Neural cell (in vitro differentiated cells): ENCODE data around the gene ENPP1. TPM values are rescaled to one million over a fixed set of nuclear protein-coding genes. Genes with fewer than 3 reads are reported as not detected.

Experiments used
- H2AFZ ChIP-seq: fragments of 200-600, 300-800 bp; sonication (generic), shearing (Covaris generic); 2 replicates; pipeline ENCODE4 v1.6.0; 2014; ENCODE audit warnings: low read depth, mild to moderate bottlenecking, antibody characterized with exemption, low read length, moderate library complexity
- H3F3A ChIP-seq: fragments of 200-600 bp; shearing (Covaris generic); 2 replicates; pipeline ENCODE4 v1.6.1; 2016; ENCODE audit warnings: mild to moderate bottlenecking, moderate library complexity, mixed read lengths, antibody characterized with exemption, low read length; ENCODE audit not compliant: insufficient read depth, poor library complexity, severe bottlenecking
- H3K27ac ChIP-seq: fragments of 200-600, 300-800 bp; sonication (generic), shearing (Covaris generic); 2 replicates; pipeline ENCODE4 v1.5.1; 2014; ENCODE audit warnings: mild to moderate bottlenecking, low read length, moderate library complexity
- H3K27me3 ChIP-seq: fragments of 300-800, 200-600 bp; sonication (generic), shearing (Covaris generic); 2 replicates; pipeline ENCODE4 v1.6.0; 2014; ENCODE audit warnings: mild to moderate bottlenecking, low read depth, low read length, moderate library complexity; ENCODE audit not compliant: insufficient read depth
- H3K36me3 ChIP-seq: fragments of 300-800, 200-600 bp; sonication (generic), shearing (Covaris generic); 2 replicates; pipeline ENCODE4 v1.5.1; 2014; ENCODE audit warnings: mild to moderate bottlenecking, antibody characterized with exemption, low read length, moderate library complexity; ENCODE audit not compliant: insufficient read depth
- H3K4me2 ChIP-seq: fragments of 300-800, 200-600 bp; sonication (generic), shearing (Covaris generic); 2 replicates; pipeline ENCODE4 v1.6.0; 2014; ENCODE audit warnings: mild to moderate bottlenecking, low read length
- H3K4me3 ChIP-seq: fragments of 300-800, 200-600 bp; sonication (generic), shearing (Covaris generic); 2 replicates; pipeline ENCODE4 v1.5.1; 2014; ENCODE audit warnings: mild to moderate bottlenecking, low read length, moderate library complexity
- H3K79me2 ChIP-seq: fragments of 200-600 bp; shearing (Covaris generic); replicated peaks from 2 replicates; pipeline ENCODE4 v1.6.0; 2014; ENCODE audit warnings: mild to moderate bottlenecking, low read length, moderate library complexity; ENCODE audit not compliant: insufficient read depth
- H3K9ac ChIP-seq: fragments of 300-800, 200-600 bp; sonication (generic), shearing (Covaris generic); 2 replicates; pipeline ENCODE4 v1.6.1; 2016; ENCODE audit warnings: mild to moderate bottlenecking, low read length, mixed read lengths
- H3K9me2 ChIP-seq: fragments of 200-600 bp; shearing (Covaris generic); 2 replicates; pipeline ENCODE4 v1.6.1; 2016; ENCODE audit warnings: mild to moderate bottlenecking, low read length, mixed read lengths; ENCODE audit not compliant: insufficient read depth
- H3K9me3 ChIP-seq: fragments of 200-600, 300-800 bp; sonication (generic), shearing (Covaris generic); 2 replicates; pipeline ENCODE4 v1.6.1; 2016; ENCODE audit warnings: mild to moderate bottlenecking, mixed run types, low read length, moderate library complexity, mixed read lengths
- H4K20me1 ChIP-seq: fragments of 200-600 bp; shearing (Covaris generic); 2 replicates; pipeline ENCODE4 v1.6.1; 2016; ENCODE audit warnings: mild to moderate bottlenecking, mixed run types; ENCODE audit not compliant: insufficient read depth
- EP300 ChIP-seq: fragments of 450-650 bp; conservative IDR thresholded peaks from 2 replicates; pipeline ENCODE4 v1.6.1; 2014; ENCODE audit warnings: antibody characterized with exemption, mild to moderate bottlenecking, moderate library complexity; ENCODE audit not compliant: poor library complexity, severe bottlenecking
- EZH2 ChIP-seq: fragments of 200-600, 300-800 bp; shearing (Covaris generic), sonication (generic); IDR thresholded peaks from 2 replicates; pipeline ENCODE4 v1.6.1; 2014; ENCODE audit warnings: antibody characterized with exemption, low read length, borderline replicate concordance, mild to moderate bottlenecking; ENCODE audit not compliant: insufficient read depth, poor library complexity, severe bottlenecking
- MXI1 ChIP-seq: fragments of 450-650 bp; conservative IDR thresholded peaks from 2 replicates; pipeline ENCODE4 v1.6.1; 2014; ENCODE audit warnings: antibody characterized with exemption, mild to moderate bottlenecking; ENCODE audit not compliant: poor library complexity, severe bottlenecking
- POLR2AphosphoS5 ChIP-seq: IDR thresholded peaks from 2 replicates; pipeline ENCODE4 v1.6.1; 2012
- RAD21 ChIP-seq: fragments of 450-650 bp; conservative IDR thresholded peaks from 2 replicates; pipeline ENCODE4 v1.6.1; 2014; ENCODE audit warnings: antibody characterized with exemption, mild to moderate bottlenecking, moderate library complexity
- REST ChIP-seq: IDR thresholded peaks from 2 replicates; pipeline ENCODE4 v1.6.1; 2012; ENCODE audit warnings: borderline replicate concordance
- SMC3 ChIP-seq: fragments of 450-650 bp; conservative IDR thresholded peaks from 2 replicates; pipeline ENCODE4 v1.6.1; 2014; ENCODE audit warnings: antibody characterized with exemption, mild to moderate bottlenecking, moderate library complexity; ENCODE audit not compliant: poor library complexity
- TAF1 ChIP-seq: IDR thresholded peaks from 2 replicates; pipeline ENCODE4 v1.6.1; 2012; ENCODE audit warnings: low read depth
- polyA plus RNA-seq: library from polyadenylated mRNA; depleted of rRNA; stranded (reverse); fragments of >200 nt; gene quantifications from 2 replicates; pipeline ENCODE4 v1.2.3, GENCODE V29; 2014
- TF ChIP-seq, protein P1 (sequence below): fragments of 450-650 bp; IDR thresholded peaks from 2 replicates; pipeline ENCODE4 v1.5.1; 2014; ENCODE audit warnings: antibody characterized with exemption, mild to moderate bottlenecking, moderate library complexity; ENCODE audit not compliant: poor library complexity, severe bottlenecking

The ENPP1 gene
- polyA plus RNA-seq, 1 donor from 2014 or later, result not detected

- no peaks in the 10 kb centered on the region for H3K9me2 ChIP-seq
- H3K4me3 ChIP-seq, result no peak overlapping the region
- H3K79me2 ChIP-seq, result no peaks in the 10 kb centered on the region
- H3K27me3 ChIP-seq, result no peaks in the 10 kb centered on the region
- peak overlapping the region; percentile 20 for H3K27ac ChIP-seq
- no peak overlapping the region for H3K4me2 ChIP-seq
- H3K9me3 ChIP-seq, result no peaks in the 10 kb centered on the region
- no peaks in the 10 kb centered on the region for H3F3A ChIP-seq
- H4K20me1 ChIP-seq, result no peaks in the 10 kb centered on the region
- no peak overlapping the region for H3K9ac ChIP-seq
- TF ChIP-seq TAF1 (no peak), EP300 (no peak), MXI1 (no peak), REST (no peak), RAD21 (no peak), EZH2 (no peak)
- H3K36me3 ChIP-seq, result no peaks in the 10 kb centered on the region
- H2AFZ ChIP-seq, result no peak overlapping the region
Observed at GRCh38 chr6:131910956-131911355, 103.1 kb downstream of the ENPP1 start.

DNA sequence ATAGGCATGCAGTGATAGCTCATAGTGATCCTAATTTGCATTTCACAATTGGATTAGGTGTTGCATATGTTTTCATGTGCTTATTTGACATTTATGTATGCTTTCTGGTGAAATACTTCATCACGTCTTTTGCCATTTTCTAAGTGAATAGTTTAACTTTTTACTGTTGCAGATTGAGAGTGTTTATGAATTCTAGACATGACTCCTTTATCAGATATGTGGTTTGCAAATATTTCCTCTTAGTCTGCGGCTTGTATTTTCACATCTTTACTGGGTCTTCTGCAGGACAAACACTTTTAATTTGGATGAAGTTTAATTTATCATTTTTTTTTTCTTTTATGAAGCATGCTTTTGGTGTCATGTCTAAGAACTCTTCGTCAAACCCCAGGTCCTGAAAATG lies 104.1 kb downstream of the ENPP1 start:
- Histone ChIP-seq H3K27ac (no peak overlapping the region), H3K36me3 (no peaks in the 10 kb centered on the region), H3K9ac (no peak overlapping the region), H3K9me3 (no peaks in the 10 kb centered on the region), H3F3A (no peaks in the 10 kb centered on the region), H4K20me1 (no peaks in the 10 kb centered on the region), H2AFZ (no peak overlapping the region), H3K27me3 (no peaks in the 10 kb centered on the region), H3K4me2 (no peak overlapping the region), H3K4me3 (no peak overlapping the region), H3K79me2 (no peaks in the 10 kb centered on the region), H3K9me2 (no peaks in the 10 kb centered on the region)
- TF ChIP-seq EZH2 (no peak), SMC3 (no peak), REST (no peak), TAF1 (no peak), POLR2AphosphoS5 (no peak), EP300 (no peak), RAD21 (no peak), MXI1 (no peak)
- TF ChIP-seq, protein P1, sequence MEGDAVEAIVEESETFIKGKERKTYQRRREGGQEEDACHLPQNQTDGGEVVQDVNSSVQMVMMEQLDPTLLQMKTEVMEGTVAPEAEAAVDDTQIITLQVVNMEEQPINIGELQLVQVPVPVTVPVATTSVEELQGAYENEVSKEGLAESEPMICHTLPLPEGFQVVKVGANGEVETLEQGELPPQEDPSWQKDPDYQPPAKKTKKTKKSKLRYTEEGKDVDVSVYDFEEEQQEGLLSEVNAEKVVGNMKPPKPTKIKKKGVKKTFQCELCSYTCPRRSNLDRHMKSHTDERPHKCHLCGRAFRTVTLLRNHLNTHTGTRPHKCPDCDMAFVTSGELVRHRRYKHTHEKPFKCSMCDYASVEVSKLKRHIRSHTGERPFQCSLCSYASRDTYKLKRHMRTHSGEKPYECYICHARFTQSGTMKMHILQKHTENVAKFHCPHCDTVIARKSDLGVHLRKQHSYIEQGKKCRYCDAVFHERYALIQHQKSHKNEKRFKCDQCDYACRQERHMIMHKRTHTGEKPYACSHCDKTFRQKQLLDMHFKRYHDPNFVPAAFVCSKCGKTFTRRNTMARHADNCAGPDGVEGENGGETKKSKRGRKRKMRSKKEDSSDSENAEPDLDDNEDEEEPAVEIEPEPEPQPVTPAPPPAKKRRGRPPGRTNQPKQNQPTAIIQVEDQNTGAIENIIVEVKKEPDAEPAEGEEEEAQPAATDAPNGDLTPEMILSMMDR, result no peak
